Pulmonary artery endothelial cell (primary cell): ENCODE data around the gene KLHL36. TPM values are rescaled to one million over a fixed set of nuclear protein-coding genes. Genes with fewer than 3 reads are reported as not detected.

Source experiments
- DNase-seq: peaks from one replicate; pipeline ENCODE4 v3.0.0-alpha.2; 2011; ENCODE audit warnings: low read depth, low spot score
- total RNA-seq: library from RNA; depleted of rRNA; stranded (reverse); fragments of >200 nt; gene quantifications from 2 replicates; pipeline ENCODE4 v1.2.3, GENCODE V29; 2014

KLHL36 gene
- total RNA-seq, 1 donor from 2014 or later, result 63.6 TPM

- no peak for DNase-seq
Measured at GRCh38 chr16:84641643-84642358, 6.5 kb upstream of the KLHL36 start.

DNA sequence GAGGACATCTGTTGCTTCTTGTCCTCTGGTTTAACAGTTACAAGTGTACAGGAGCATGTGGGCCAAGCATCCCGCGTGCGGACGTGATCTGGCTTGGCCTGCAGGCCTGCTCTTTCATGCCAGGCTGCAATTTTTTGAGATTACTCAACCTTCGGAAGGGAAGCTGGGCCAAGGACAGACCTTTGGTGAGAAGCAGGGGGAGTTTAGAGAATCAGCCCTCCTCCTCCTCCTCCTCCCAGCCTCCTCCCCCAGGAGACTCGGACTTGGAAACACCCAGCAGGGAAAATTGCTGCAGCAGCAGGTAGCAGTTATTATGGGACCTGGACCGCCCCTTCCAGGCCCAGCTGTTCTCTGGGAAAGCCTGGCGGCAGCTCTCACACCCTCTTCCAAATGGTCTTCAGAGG lies 5.1 kb upstream of the KLHL36 start:
- DNase-seq, result no peak

GRCh38 chr16:84643674-84644073 lies 4.6 kb upstream of the KLHL36 start:
- no peak for DNase-seq

DNA sequence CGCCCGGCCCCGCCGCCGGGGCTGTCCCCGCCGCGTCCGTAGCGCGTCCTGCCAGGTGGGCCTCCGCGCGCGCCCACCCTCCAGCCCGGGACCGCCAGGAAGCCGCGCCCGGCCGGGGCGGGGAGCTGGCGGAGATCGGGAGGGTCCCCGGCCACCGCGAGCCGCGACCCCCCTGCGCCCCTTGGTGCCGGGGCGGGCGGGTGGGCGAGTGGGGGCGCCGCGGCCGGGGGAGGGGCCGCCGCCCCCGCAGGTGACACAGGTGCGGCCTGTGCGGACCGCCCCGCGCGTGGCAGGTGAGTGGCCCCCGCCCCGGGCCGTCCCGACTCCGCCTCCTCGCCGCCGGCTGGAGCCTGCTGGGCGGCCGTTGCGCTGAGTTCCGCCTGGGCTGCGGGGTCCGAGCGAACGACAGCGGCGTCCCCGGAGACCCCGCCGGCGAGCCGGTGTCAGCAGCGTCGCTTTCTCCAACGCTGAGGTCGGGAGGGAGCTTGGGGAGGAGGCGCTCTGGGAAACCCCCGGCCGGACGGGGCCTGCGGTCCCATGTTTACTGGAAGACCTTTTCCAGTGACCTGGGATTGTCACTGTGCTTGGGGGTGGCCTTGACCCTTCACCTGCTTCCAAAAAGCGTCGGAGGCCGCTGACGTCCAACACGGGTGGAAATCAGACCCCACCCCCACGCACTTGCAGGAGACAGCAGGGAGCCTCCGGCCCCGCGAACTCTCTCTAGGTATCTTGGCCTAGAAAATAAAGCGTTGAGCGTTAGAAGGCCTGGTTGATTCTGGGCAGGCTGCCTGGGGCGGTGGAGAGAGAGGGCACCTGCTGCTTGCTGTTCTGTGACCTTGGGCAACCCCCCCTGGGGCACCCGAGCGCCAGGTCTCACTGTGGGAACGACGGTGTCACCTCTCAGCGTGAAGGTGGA lies 542 bp downstream of the KLHL36 start:
- DNase-seq, result no peak

DNA sequence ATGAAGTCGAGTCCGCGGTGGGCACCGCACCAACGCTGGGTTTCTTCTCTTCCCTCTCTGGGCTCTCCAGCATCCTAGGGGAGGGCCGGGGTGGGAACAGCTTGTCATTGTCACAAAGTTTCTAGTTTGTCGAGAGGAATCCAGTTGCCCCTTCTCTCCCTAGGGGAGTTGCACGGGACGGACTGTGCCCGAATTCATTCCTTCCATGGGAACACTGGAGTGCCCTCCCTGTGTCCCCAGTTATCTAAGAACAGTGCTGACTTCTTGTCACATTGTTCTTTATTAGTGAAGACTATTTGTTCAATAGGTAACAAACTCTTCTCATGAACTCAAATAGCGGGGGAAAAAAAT lies 1.2 kb downstream of the KLHL36 start:
- no peak for DNase-seq

- DNase-seq, result no peak
Measured at GRCh38 chr16:84650062-84650991, 2.0 kb downstream of the KLHL36 start.

DNA sequence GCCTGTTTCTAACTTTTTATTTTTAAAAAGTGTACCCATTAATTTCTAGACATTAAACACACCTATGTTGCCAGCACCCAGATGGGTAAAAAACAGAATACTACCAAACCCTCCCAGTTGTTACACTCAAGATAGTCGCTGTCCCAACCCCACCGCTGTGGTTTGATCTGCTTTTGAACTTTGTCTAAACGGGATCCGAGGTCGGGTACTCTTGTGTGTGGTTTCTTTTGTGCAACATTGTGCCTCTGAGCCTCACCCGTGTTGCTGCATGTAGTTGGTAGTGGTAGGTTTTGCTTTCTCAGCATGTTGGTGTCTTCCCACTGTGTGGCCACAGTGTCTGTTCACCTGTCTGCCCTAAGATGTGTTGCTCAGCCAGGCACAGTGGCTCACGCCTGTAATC lies 4.3 kb downstream of the KLHL36 start:
- no peak for DNase-seq

DNA sequence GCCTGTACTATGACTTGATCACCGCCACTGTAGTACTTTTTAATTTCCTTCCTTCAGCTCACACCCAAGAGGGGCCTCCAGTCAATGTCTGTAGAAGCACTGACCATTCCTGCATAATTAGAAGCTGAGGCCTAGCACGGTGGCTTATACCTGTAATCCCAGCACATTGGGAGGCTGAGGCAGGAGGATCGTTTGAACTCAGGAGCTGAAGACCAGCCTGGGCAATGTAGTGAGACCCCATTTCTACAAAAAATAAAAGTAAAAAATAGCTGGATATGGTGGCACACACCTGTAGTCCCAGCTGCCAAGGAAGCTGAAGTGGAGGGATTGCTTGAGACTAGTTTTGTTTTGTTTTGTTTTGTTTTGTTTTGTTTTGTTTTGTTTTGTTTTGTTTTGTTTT lies 5.9 kb downstream of the KLHL36 start:
- no peak for DNase-seq

DNA sequence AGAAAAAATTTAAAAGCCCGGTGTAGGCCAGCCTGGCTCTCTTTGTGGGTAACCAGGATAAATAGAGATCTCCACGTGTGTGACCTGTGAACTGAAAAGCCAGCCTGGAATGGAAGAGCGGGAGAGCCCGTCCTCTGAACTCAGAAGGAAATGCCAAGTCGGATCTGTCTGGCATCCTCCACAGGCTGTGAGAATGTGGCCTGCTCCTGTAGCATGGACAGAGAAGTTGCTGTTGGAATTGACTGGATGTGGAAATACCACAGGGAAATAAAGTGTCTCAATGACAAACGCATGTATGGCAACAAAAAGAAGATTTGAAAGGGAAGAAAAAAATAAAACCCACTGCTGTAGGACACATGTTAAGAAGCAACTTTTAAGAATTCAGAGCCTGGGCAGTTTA lies 6.7 kb downstream of the KLHL36 start:
- no peak for DNase-seq

GRCh38 chr16:84656649-84657048 lies 8.3 kb downstream of the KLHL36 start:
- DNase-seq, result no peak

DNA sequence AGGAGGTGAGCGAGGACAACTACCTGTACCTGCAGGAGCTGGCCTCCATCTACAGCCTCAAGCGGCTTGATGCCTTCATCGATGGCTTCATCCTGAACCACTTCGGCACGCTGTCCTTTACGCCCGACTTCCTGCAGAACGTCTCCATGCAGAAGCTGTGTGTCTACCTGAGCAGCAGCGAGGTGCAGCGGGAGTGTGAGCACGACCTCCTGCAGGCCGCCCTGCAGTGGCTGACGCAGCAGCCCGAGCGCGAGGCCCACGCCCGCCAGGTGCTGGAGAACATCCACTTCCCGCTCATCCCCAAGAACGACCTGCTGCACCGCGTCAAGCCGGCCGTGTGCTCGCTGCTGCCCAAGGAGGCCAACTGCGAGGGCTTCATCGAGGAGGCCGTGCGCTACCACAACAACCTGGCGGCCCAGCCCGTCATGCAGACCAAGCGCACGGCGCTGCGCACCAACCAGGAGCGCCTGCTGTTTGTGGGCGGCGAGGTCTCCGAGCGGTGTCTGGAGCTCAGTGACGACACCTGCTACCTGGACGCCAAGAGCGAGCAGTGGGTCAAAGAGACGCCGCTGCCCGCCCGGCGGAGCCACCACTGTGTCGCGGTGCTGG lies 9.0 kb downstream of the KLHL36 start:
- no peak for DNase-seq

DNA sequence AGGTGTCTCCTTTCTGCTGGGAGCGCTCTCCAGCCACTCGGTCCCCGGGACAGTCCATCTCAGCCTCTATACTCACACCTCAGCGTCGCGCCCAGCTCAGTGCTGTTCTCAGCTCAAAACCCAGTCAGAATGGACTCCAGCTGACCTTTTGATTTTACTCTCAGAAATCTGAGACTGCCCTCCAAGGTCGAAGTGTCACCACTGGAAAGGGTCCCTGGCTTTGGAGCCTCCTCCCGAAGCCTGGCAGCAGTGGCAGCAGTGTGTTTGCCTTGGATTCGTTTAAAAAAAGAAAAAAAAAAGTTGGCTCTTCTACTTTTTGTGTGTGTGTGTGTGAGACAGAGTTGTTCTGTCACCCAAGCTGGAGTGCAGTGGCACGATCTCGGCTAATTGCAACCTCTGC lies 10.4 kb downstream of the KLHL36 start:
- DNase-seq, result no peak

- no peak for DNase-seq
Measured at GRCh38 chr16:84659656-84660300, 11.5 kb downstream of the KLHL36 start.

GRCh38 chr16:84660973-84661372 lies 12.7 kb downstream of the KLHL36 start:
- peak; percentile 66 for DNase-seq

DNA sequence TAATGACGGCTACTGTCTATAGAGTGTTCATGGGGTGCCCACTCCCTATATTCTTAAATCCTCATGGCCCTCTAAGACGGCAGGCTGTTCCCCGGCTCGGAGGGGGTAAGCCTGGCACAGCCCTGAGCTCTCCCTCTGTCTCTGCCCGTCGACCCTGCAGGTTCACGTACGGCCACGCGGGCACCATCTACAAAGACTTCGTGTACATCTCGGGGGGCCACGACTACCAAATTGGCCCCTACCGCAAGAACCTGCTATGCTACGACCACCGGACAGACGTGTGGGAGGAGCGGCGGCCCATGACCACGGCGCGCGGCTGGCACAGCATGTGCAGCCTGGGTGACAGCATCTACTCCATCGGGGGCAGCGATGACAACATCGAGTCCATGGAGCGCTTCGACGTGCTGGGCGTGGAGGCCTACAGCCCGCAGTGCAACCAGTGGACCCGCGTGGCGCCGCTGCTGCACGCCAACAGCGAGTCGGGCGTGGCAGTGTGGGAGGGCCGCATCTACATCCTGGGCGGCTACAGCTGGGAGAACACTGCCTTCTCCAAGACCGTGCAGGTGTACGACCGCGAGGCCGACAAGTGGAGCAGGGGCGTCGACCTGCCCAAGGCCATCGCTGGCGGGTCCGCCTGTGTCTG lies 13.2 kb downstream of the KLHL36 start:
- no peak for DNase-seq

GRCh38 chr16:84662471-84662870 lies 14.2 kb downstream of the KLHL36 start:
- no peak for DNase-seq

DNA sequence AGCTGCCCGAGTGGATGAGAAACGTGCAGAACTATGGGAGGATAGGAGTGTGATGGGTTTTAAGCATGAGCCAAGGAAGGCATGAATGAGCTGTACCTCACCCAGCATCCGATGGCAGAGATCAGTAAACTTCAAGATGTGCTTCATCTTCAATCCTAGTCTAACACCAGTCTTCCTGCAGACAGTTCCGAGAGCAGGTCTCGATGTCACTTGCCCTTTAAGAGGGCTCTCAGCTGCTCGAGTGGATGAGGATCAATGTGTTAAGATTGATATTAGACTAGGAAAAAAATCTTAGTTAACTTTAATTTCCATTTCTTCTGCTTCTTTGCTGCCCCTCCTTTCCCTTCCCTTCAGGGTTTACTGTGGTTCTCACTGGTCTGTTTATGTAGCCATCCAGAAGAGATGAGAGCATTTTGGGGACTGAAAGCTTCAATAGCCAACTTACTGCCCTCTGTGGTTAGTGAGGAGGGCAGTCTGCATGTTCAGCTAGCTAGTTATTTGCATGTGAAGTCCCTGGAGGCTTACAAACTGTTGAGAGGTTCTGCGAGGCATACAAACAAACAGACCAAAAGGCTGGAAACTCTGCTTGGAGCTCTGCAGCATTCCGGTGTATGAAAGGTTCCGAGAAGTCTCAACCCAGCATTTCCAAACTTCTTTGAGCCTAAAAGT lies 15.3 kb downstream of the KLHL36 start:
- DNase-seq, result no peak

- no peak for DNase-seq
Measured at GRCh38 chr16:84665359-84665758, 17.0 kb downstream of the KLHL36 start.

- no peak for DNase-seq
Measured at GRCh38 chr16:84665843-84666242, 17.5 kb downstream of the KLHL36 start.
